ENCODE results near the gene CSAG1.
"Not testable (repeated sequence)": the region's sequence is repeated elsewhere in the genome, so short reads cannot be mapped to it uniquely, and the experiment has no call there.

DNA sequence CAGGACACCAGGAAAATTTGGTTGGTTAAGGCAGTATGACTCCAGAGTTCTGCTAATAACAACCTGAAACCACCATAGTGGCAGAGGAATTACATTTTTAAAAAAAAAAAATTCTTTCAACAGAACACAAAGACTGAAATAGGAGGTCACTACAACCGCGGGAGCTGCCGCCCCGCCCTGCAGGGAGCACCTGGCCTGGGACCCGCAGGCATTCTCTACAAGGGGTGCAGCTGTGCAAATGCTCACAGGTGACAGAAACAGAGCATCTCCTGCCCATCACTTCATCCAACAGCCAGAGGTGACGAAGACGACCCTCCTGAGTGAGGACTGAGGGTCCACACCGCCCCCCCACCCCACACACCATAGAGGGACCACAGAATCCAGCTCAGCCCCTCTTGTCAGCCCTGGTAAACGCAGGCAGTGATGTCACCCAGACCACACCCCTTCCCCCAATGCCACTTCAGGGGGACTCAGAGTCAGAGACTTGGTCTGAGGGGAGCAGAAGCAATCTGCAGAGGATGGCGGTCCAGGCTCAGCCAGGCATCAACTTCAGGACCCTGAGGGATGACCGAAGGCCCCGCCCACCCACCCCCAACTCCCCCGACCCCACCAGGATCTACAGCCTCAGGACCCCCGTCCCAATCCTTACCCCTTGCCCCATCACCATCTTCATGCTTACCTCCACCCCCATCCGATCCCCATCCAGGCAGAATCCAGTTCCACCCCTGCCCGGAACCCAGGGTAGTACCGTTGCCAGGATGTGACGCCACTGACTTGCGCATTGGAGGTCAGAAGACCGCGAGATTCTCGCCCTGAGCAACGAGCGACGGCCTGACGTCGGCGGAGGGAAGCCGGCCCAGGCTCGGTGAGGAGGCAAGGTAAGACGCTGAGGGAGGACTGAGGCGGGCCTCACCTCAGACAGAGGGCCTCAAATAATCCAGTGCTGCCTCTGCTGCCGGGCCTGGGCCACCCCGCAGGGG lies 35.3 kb downstream of the CSAG1 start, which contains the start of gene MAGEA3:
- TF ChIP-seq POLR2A, EP300 (IDR thresholded peaks at IDR 0.05): not testable (repeated sequence)
- TF ChIP-seq, protein P1, sequence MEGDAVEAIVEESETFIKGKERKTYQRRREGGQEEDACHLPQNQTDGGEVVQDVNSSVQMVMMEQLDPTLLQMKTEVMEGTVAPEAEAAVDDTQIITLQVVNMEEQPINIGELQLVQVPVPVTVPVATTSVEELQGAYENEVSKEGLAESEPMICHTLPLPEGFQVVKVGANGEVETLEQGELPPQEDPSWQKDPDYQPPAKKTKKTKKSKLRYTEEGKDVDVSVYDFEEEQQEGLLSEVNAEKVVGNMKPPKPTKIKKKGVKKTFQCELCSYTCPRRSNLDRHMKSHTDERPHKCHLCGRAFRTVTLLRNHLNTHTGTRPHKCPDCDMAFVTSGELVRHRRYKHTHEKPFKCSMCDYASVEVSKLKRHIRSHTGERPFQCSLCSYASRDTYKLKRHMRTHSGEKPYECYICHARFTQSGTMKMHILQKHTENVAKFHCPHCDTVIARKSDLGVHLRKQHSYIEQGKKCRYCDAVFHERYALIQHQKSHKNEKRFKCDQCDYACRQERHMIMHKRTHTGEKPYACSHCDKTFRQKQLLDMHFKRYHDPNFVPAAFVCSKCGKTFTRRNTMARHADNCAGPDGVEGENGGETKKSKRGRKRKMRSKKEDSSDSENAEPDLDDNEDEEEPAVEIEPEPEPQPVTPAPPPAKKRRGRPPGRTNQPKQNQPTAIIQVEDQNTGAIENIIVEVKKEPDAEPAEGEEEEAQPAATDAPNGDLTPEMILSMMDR (IDR thresholded peaks at IDR 0.05) = not testable (repeated sequence)
